Mucosa of gallbladder (tissue), 1 donor: Measurements from ENCODE around the gene MED9. TPM values are rescaled to one million over a fixed set of nuclear protein-coding genes. Genes with fewer than 3 reads are reported as not detected.

Experiments
- DNase-seq: peaks from one replicate; pipeline ENCODE4 v3.0.0-alpha.2; 2020; ENCODE audit warnings: low spot score
- total RNA-seq: library from RNA; stranded (reverse); gene quantifications from one replicate; pipeline ENCODE4 v1.2.1, GENCODE V29; 2021
- donor health status: DM: no; HTN: no; CAD: no.

Gene MED9
- total RNA-seq, 1 donor from 2014 or later: 13.9 TPM

- no peak for DNase-seq
These were observed 39.4 kb downstream of the MED9 start for GRCh38 chr17:17515934-17516930.

GRCh38 chr17:17516941-17517720, 40.3 kb downstream of the MED9 start:
- DNase-seq: no peak

GRCh38 chr17:17518014-17518413, 41.2 kb downstream of the MED9 start:
- no peak for DNase-seq

GRCh38 chr17:17518951-17519350, 42.2 kb downstream of the MED9 start:
- DNase-seq: no peak

GRCh38 chr17:17519886-17520285, 43.1 kb downstream of the MED9 start:
- no peak for DNase-seq

- no peak for DNase-seq
These were observed 43.9 kb downstream of the MED9 start for GRCh38 chr17:17520599-17521232.

GRCh38 chr17:17523001-17523730, 46.4 kb downstream of the MED9 start:
- DNase-seq: peak; percentile 37

GRCh38 chr17:17523731-17524490, 47.1 kb downstream of the MED9 start:
- no peak for DNase-seq

GRCh38 chr17:17525311-17525710, 48.5 kb downstream of the MED9 start:
- peak; percentile 44 for DNase-seq

GRCh38 chr17:17525956-17526355, 49.2 kb downstream of the MED9 start:
- DNase-seq: no peak

- DNase-seq: no peak
These were observed 49.6 kb downstream of the MED9 start for GRCh38 chr17:17526369-17526768.

GRCh38 chr17:17527534-17527933, 50.7 kb downstream of the MED9 start:
- no peak for DNase-seq

- DNase-seq: no peak
These were observed 51.2 kb downstream of the MED9 start for GRCh38 chr17:17527956-17528500.

- DNase-seq: peak; percentile 83
These were observed 52.2 kb downstream of the MED9 start for GRCh38 chr17:17528696-17529652.

- DNase-seq: no peak
These were observed 54.4 kb downstream of the MED9 start for GRCh38 chr17:17531156-17531555.

- no peak for DNase-seq
These were observed 56.2 kb downstream of the MED9 start for GRCh38 chr17:17532991-17533390.

GRCh38 chr17:17533901-17534441, 57.2 kb downstream of the MED9 start:
- DNase-seq: peak; percentile 72

GRCh38 chr17:17535957-17536356, 59.2 kb downstream of the MED9 start:
- DNase-seq: peak; percentile 86

- no peak for DNase-seq
These were observed 59.9 kb downstream of the MED9 start for GRCh38 chr17:17536702-17537101.
